Head of caudate nucleus (tissue), 42 donors: ENCODE data around the gene ARMC6.

Experiments
- DNase-seq, 42 donors: peaks; one replicate each; pipeline versions ENCODE4 v3.0.0 to v3.0.0-alpha.2; 2020 to 2021; ENCODE audit warnings: mixed read lengths in 7 of 42
- intact Hi-C: fragments of 100-400 bp; cut with DNase I; formaldehyde crosslinking; loops from one replicate; pipeline ENCODE4 v1.15.0; 2022

Gene ARMC6

GRCh38 chr19:19064098-19064722, 30.8 kb downstream of the ARMC6 start:
- DNase-seq = peak in 16 of 42 donors; percentile 9 to 48 (median 26)
- intact Hi-C loops = no loop called here

DNA sequence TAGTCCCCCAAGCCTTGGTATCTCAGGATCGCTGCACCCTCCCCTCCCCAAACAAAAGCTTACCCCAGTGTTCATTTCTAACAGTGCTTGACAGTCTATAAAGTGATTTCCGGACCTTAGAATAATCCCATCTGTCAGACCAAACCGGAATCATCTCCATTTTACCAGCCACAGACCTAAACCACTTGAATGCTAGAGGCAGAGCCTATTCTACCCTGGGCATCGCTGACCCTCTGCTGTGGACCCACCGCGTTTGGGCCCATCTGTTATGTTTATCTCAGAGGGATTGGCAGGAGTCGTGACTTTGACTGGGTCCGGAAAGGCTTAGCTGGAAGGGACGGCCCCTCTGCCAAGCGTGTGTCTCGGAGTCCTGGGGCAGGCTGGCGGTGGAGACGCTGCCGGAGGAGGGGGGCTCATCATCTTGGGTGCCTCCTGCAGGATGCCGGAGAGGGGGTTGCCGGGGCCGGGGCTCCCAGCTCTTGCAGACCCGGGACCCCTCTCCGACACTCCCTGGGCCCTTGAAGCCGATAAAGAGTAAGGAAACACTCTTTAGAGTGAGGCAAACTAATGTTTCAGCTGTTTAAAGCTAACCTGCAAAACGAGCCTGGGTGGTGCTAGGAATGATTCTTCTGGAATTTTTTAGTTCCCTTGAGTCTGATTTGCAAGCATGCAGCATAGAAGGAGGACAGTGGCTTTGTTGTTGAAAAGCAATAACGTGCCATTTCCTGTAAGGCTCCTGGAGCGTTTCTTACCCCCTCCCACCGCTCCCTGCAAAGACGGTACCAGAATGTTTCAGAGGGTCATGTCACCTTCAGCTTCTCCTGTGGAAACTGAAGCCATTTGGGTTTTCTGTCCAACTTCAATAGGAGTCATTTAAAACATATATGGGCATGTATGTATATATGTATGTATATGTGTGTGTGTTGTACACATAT, 31.7 kb downstream of the ARMC6 start:
- intact Hi-C loops = no loop called here

DNA sequence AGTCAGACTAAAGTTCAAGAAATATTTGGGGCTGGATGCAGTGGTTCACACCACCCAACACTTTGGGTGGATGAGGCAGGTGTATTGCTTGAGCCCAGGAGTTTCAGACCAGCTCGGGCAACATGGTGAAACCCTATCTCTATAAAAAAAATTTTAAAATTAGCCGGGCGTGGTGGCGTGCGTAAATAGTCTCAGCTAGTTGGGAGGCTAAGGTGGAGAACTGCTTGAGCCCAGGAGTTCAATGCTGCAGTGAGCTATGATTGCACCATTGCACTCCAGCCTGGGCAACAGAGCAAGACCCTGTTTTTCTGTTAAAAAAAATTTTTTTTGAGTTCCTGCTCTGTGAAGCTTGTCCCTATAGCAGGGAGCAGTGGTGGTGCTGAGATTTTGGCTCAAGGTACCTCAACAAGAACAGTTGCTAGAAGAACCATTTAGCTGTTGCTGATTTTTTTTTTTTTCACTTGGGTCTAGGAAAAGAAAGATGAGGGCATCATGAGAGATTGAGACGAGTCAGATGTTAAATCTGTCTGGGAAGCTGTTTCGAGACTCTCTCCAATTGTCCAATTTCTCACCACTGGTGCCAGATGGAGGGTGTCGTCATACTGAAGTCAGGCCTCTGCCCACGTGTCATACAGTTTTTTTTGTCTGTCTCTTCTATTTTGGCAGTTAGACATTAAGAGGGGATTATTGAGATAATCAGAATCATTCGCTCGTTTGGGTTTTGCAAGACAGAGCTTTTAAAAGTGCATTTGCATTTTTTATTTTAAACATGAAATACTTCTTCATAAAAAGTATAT, 34.1 kb downstream of the ARMC6 start:
- intact Hi-C loops = no loop called here

More for the DNA sequence above, 31.7 kb downstream of the ARMC6 start:
- peak in 11 of 42 donors; percentile 7 to 45 (median 23) for DNase-seq

DNA sequence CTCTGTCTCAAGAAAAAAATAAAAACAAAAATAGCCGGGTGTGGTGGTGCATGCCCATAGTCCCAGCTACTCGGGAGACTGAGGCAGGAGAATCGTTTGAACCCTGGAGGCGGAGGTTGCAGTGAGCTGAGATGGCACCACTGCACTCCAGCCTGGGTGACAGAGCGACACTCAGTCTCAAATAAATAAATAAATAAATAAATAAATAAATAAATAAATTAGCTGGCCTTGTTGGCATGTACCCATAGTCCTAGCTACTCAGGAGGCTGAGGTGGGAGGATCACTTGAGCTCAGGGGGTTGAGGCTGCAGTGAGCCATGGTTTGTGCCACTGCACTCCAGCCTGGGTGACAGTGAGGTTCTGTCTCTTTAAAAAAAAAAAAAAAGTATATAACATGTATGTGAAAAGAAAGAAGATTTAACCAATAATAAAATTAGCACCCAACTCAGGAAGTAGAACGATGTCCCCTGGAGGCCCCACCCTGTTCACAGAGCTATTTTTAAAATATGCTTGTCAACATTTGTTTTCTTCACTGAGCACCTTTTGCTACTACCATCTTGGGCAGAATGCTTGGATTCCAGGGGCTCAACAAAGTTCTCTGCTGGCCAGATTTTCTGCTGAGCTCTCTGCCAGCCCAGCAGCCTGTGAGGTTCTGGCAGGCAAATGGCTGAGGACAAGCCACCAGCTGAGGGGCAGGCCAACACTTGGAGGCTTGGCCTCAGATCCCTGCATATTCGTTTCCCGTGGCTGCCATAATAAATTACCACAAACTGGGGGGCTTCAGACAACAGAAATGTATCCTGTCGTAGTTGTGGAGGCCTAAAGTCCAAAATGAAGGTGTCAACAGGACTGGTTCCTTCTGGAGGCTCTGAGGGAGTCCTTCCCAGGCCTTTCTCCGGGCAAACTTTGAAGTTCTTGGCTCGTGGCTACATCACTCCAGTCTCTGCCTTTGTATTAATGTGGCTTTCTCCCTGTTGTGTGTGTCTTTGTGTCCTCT, 35.6 kb downstream of the ARMC6 start:
- DNase-seq = peak in 14 of 42 donors; percentile 13 to 45 (median 38)
- intact Hi-C loops = no loop called here

More for the DNA sequence above, 34.1 kb downstream of the ARMC6 start:
- no peak for DNase-seq

- intact Hi-C loops = no loop called here
- no peak for DNase-seq
These were observed 38.5 kb downstream of the ARMC6 start for GRCh38 chr19:19071897-19072296.

- intact Hi-C loops = no loop called here
- no peak for DNase-seq
These were observed 40.9 kb downstream of the ARMC6 start for GRCh38 chr19:19074196-19074882.

DNA sequence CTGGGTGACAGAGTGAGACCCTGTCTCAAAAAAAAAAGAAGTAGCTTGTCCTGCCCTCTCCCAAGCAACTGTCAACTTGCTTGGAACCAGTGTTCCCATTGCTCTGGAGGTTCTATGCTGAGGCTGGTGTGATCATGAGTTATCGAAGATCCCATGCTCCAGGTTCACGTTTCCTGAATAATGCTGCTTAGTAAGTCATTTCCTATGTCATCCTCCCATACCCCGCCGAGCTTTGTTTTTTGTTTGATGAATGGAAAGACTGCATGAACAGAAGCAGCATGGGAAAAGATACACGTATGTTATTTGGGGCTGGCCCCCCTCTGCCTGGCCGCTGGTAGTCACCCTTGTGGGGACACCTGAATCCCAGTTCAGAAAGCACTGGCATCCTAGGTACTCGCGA, 41.7 kb downstream of the ARMC6 start:
- DNase-seq = no peak
- intact Hi-C loops = no loop called here

GRCh38 chr19:19076476-19076875, 43.1 kb downstream of the ARMC6 start:
- DNase-seq = no peak
- intact Hi-C loops = no loop called here

- DNase-seq = no peak
- intact Hi-C loops = no loop called here
These were observed 43.7 kb downstream of the ARMC6 start for GRCh38 chr19:19077103-19077502.

DNA sequence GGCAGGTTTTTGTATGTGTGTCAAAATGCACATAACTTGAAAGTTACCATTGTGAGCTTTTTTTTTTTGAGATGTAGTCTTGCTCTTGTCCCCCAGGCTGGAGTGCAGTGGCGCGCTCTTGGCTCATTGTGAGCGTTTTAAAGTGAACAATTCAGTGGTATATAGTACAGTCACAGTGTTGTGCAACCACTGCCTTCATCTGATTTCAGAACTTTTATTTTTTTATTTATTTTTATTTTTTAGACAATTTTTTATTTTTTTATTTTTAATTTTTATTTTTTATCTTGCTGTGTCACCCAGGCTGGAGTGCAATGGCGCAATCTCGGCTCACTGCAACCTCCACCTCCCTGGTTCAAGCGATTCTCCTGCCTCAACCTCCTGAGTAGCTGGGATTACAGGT, 45.4 kb downstream of the ARMC6 start:
- intact Hi-C loops = no loop called here
- DNase-seq = no peak

- no peak for DNase-seq
- intact Hi-C loops = no loop called here
These were observed 46.2 kb downstream of the ARMC6 start for GRCh38 chr19:19079571-19079970.

DNA sequence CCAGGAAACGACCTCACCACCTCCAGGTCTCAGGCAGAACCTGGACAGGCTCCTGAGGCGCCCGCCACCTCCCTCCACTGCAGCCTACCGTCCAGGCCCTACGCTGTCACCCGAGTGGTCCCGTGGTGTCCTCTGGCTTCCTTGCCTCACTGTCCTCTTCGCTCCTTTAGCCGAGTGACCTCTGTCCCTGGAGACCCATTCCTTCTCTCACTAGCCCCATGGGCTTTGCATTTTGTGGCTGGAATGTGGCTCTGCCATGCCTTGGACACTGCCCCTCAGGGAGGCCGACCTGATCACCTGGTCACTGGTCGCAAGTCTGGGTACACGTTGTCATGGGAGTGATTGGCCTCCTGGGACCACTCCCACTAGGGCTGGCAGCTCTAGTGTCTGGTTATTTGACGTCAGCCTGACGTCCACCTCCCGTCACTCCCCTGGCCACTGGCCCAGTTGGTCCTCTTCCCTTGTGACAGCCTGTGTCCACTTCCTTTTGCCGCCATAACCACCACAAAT, 48.3 kb downstream of the ARMC6 start:
- intact Hi-C loops = no loop called here

DNA sequence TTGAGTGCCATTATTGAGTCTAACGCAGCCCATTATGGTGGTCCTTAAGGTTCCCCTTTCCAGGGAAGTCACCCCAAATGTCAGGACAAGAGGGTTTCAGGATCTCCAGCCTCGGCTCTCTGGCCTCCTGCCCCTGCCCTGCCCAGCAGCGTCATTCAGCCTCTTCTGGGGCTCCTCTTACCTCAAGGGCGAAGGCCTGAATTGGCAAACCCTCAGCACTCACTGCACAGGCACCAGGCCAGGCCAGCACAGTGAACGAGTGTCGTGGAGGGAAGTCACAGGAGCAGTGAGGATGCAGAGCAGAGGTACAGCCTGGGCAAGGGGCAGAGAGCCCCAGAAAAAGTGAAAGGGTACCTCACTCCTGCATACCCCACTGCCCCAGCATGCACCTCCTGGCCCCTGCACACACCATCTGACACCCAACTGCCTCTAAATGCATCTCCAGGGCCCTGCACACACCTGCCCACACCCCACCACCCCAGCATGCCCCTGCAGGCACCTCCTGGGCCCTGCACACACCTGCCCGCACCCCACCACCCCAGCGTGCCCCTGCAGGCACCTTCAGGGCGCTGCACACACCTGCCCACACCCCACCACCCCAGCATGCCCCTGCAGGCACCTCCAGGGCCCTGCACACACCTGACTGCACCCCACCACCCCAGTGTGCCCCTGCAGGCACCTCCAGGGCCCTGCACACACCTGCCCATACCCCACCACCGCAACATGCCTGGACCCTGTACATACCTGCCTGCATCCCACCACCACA, 50.2 kb downstream of the ARMC6 start:
- intact Hi-C loops = no loop called here
- no peak for DNase-seq

More for the DNA sequence above, 48.3 kb downstream of the ARMC6 start:
- no peak for DNase-seq

- intact Hi-C loops = no loop called here
These were observed 54.3 kb downstream of the ARMC6 start for GRCh38 chr19:19087676-19088075.

GRCh38 chr19:19094513-19094912, 61.1 kb downstream of the ARMC6 start:
- intact Hi-C loops = no loop called here
- no peak for DNase-seq

More at GRCh38 chr19:19087676-19088075, 54.3 kb downstream of the ARMC6 start:
- no peak for DNase-seq

GRCh38 chr19:19095691-19096090, 62.3 kb downstream of the ARMC6 start:
- intact Hi-C loops = no loop called here

More at GRCh38 chr19:19095691-19096090, 62.3 kb downstream of the ARMC6 start:
- no peak for DNase-seq
